ENCODE data around the gene AGAP1.
A peak's percentile ranks its signal among the peaks of the same experiment; 100 is the strongest.

The AGAP1 gene

DNA sequence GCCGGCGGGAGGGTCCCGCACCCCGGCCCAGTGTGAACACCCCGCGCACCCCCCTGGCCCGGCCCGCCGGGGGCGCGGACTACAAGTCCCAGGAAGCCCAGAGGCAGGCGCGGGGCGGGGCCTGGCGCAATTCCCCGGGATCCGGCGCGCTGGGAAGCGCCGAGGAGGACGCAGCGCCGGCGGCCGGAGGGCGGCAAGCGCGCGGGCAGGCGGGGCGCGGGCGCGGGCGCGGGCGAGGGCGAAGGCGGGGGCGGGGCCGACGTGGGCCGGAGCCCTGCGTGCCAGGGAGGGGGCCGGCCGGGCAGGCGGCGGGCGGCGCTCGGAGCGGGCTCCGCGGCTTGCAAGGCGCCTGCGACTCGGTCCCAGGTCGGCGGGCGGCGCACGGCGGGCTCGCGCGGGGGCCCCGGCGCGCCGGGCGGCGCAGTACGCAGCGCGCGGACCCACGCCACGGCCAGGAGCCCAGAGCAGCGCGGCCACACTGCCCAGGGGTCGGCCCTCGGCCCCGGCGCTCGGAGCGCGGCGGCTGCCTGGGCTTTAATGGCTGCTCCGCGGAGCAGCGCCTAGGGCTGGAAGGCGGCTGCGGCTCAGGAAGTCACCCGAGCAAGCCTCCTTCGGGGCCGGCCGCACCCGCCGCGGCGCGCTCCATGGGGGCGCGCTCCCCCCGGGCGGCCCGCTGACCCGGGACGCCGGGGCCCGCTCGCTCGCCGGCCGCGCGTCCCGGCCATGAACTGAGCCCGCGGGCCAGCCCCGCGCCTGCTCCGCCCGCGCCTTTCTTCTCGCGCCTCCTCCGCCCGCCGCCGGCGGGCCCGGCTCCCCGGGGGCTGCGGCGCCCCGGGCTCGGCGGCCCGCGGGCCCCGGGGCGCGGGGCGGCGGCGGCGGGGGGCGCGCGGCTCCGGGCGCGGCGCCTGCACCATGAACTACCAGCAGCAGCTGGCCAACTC is at the start of gene AGAP1:
Gene AGAP1 (plus strand): TSS at position 269 of the 941 bp plus-strand sequence.
- H3K4me1 ChIP-seq (ENCODE audit: control insufficient read depth in 2 of 2, insufficient read depth in 2 of 2, low read length in 2 of 2), result peaks cover 21 to 29% of the 10 kb centered on the region in 2 donors
- H3K36me3 ChIP-seq (ENCODE audit: control insufficient read depth in 2 of 2, insufficient read depth in 2 of 2, low read length in 2 of 2), result no peaks in the 10 kb centered on the region
- H3K4me3 ChIP-seq (ENCODE audit: low read length in 2 of 2), result peak within 1 kb of the TSS; percentile 80 to 82
- peak within 1 kb of the TSS; percentile 63 to 77 for H3K9ac ChIP-seq (ENCODE audit: low read depth in 1 of 2, low read length in 2 of 2)
- H3K9me3 ChIP-seq (ENCODE audit: control insufficient read depth in 2 of 2, low read length in 2 of 2), result no peaks in the 10 kb centered on the region
- H3K27ac ChIP-seq (ENCODE audit: low read depth in 2 of 2, low read length in 2 of 2), result peak within 1 kb of the TSS; percentile 56 to 61
- no peaks in the 10 kb centered on the region for H3K27me3 ChIP-seq (ENCODE audit: control insufficient read depth in 2 of 2, insufficient read depth in 2 of 2, low read length in 2 of 2)

DNA sequence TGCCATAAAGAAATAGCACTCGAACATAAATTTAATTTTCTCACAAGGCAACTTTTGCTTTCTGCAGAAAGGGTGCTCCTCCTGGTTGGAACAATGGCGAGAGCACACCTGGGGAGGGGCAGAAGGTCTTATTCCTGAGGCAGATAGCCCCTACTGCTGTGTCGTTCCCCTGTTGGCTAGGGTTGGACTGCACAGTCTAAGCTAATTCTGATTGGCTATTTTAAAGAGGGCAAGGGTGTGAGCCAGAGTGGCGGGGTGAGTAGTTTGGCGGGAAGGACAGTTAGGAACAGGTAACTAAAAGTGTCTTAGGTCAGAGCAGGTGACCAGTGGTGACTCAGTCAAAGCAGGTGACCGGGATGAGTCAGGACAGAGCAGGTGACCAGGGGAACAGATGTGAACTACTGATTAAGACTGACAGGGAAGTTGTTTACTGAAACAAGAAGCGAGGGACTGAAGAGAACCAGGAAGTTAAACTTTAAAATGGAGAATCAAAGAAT is 49.7 kb upstream of the AGAP1 start:
- H3K9me3 ChIP-seq (ENCODE audit: control insufficient read depth in 2 of 2, low read length in 2 of 2), result no peaks in the 10 kb centered on the region
- H3K4me1 ChIP-seq (ENCODE audit: control insufficient read depth in 2 of 2, insufficient read depth in 2 of 2, low read length in 2 of 2), result no peaks in the 10 kb centered on the region
- no peak overlapping the region for H3K9ac ChIP-seq (ENCODE audit: low read depth in 1 of 2, low read length in 2 of 2)
- H3K36me3 ChIP-seq (ENCODE audit: control insufficient read depth in 2 of 2, insufficient read depth in 2 of 2, low read length in 2 of 2), result no peaks in the 10 kb centered on the region
- H3K4me3 ChIP-seq (ENCODE audit: low read length in 2 of 2), result no peak overlapping the region
- peaks cover 0 to 3% of the 10 kb centered on the region in 2 donors for H3K27me3 ChIP-seq (ENCODE audit: control insufficient read depth in 2 of 2, insufficient read depth in 2 of 2, low read length in 2 of 2)
- no peak overlapping the region for H3K27ac ChIP-seq (ENCODE audit: low read depth in 2 of 2, low read length in 2 of 2)

DNA sequence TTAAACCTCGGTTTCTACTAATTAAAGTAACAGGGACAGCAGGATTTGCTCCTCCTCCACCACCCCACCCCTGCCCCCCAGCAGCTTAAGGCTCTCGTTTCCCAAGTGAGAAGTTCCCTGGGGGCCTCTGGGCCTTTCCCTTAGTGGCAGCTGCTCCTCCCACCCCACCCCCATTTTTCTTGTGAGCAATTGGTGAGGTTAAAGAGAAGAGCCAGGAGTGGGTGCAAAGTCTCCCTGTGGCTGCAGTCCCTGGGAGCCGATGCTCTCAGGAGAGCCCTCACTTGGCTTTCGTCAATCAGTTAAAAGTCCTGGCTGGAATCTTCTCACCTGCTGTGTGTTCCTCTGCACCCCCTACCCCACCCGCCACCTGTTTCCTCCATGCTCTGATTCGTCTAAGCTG is 48.7 kb upstream of the AGAP1 start:
- Histone ChIP-seq H3K4me3 (ENCODE audit: low read length in 2 of 2) (no peak overlapping the region), H3K27ac (ENCODE audit: low read depth in 2 of 2, low read length in 2 of 2) (no peak overlapping the region), H3K9ac (ENCODE audit: low read depth in 1 of 2, low read length in 2 of 2) (no peak overlapping the region), H3K9me3 (ENCODE audit: control insufficient read depth in 2 of 2, low read length in 2 of 2) (no peaks in the 10 kb centered on the region), H3K4me1 (ENCODE audit: control insufficient read depth in 2 of 2, insufficient read depth in 2 of 2, low read length in 2 of 2) (no peaks in the 10 kb centered on the region), H3K36me3 (ENCODE audit: control insufficient read depth in 2 of 2, insufficient read depth in 2 of 2, low read length in 2 of 2) (no peaks in the 10 kb centered on the region), H3K27me3 (ENCODE audit: control insufficient read depth in 2 of 2, insufficient read depth in 2 of 2, low read length in 2 of 2) (peaks cover 0 to 3% of the 10 kb centered on the region in 2 donors)

DNA sequence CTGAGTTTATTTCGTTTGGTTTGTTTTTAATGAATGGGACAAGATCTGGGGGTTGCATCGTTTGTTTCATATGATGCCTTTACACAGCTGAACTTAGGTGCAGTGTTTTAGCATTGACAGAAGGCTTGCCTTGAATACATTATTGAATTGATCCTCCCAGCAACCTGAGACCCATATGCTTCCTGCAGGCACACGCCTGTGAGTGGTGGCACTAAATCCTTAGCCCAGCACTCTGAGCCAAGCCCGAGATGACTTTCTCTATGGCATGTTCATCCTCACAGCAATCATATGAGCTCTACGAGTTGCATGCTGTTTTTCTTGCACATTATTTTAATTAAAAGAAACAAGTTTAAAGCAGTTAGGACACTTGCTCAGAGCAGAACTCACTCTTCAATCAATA is 47.8 kb upstream of the AGAP1 start:
- Histone ChIP-seq H3K27me3 (ENCODE audit: control insufficient read depth in 2 of 2, insufficient read depth in 2 of 2, low read length in 2 of 2) (no peaks in the 10 kb centered on the region), H3K4me3 (ENCODE audit: low read length in 2 of 2) (no peak overlapping the region), H3K9me3 (ENCODE audit: control insufficient read depth in 2 of 2, low read length in 2 of 2) (no peaks in the 10 kb centered on the region)

DNA sequence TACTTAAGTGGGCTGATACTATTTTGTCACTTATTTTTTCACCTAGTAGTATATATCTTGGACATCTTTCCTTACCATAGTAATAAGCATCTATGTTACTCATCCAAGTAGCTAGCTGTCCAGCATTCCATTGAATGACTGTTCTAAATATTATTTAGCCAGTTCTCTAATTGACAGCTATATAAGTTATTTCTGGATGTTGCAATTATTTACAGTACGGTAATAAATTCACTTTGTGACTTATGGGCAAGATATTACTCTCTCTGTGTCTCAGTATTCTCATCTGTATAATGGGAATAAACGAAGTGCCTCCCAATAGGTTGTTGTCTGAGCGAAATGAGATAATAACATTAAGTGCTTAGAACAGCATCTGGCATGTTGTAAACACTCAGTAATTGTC is 46.6 kb upstream of the AGAP1 start:
- Histone ChIP-seq H3K4me1 (ENCODE audit: control insufficient read depth in 2 of 2, insufficient read depth in 2 of 2, low read length in 2 of 2) (no peaks in the 10 kb centered on the region), H3K36me3 (ENCODE audit: control insufficient read depth in 2 of 2, insufficient read depth in 2 of 2, low read length in 2 of 2) (no peaks in the 10 kb centered on the region), H3K27me3 (ENCODE audit: control insufficient read depth in 2 of 2, insufficient read depth in 2 of 2, low read length in 2 of 2) (no peaks in the 10 kb centered on the region), H3K9me3 (ENCODE audit: control insufficient read depth in 2 of 2, low read length in 2 of 2) (no peaks in the 10 kb centered on the region), H3K27ac (ENCODE audit: low read depth in 2 of 2, low read length in 2 of 2) (no peak overlapping the region), H3K9ac (ENCODE audit: low read depth in 1 of 2, low read length in 2 of 2) (no peak overlapping the region), H3K4me3 (ENCODE audit: low read length in 2 of 2) (no peak overlapping the region)

More for the DNA sequence above, 47.8 kb upstream of the AGAP1 start:
- no peaks in the 10 kb centered on the region for H3K36me3 ChIP-seq (ENCODE audit: control insufficient read depth in 2 of 2, insufficient read depth in 2 of 2, low read length in 2 of 2)
- H3K27ac ChIP-seq (ENCODE audit: low read depth in 2 of 2, low read length in 2 of 2), result no peak overlapping the region
- no peaks in the 10 kb centered on the region for H3K4me1 ChIP-seq (ENCODE audit: control insufficient read depth in 2 of 2, insufficient read depth in 2 of 2, low read length in 2 of 2)
- no peak overlapping the region for H3K9ac ChIP-seq (ENCODE audit: low read depth in 1 of 2, low read length in 2 of 2)

DNA sequence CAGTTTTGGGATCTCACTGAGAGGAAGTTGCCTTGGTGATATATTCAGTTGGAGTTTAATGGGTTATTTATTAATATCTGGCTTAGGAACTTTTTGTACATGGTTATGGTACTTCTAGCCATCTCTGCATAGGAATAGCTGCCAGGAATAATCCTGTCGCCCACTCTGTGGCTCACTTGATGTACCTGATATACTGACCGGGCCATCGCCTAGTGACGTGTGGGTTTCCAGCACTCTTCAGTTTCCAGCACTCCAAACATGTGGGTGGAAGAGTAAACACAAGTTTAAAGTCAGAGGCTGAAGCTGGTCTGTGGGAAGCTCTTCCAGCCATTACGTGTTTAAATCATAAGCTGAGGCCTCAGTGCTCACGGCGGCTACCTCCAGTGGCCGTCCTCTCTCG is 44.3 kb upstream of the AGAP1 start:
- no peak overlapping the region for H3K9ac ChIP-seq (ENCODE audit: low read depth in 1 of 2, low read length in 2 of 2)
- no peak overlapping the region for H3K4me3 ChIP-seq (ENCODE audit: low read length in 2 of 2)
- H3K27ac ChIP-seq (ENCODE audit: low read depth in 2 of 2, low read length in 2 of 2), result no peak overlapping the region
- H3K36me3 ChIP-seq (ENCODE audit: control insufficient read depth in 2 of 2, insufficient read depth in 2 of 2, low read length in 2 of 2), result no peaks in the 10 kb centered on the region
- no peaks in the 10 kb centered on the region for H3K9me3 ChIP-seq (ENCODE audit: control insufficient read depth in 2 of 2, low read length in 2 of 2)
- H3K27me3 ChIP-seq (ENCODE audit: control insufficient read depth in 2 of 2, insufficient read depth in 2 of 2, low read length in 2 of 2), result no peaks in the 10 kb centered on the region
- H3K4me1 ChIP-seq (ENCODE audit: control insufficient read depth in 2 of 2, insufficient read depth in 2 of 2, low read length in 2 of 2), result no peaks in the 10 kb centered on the region

- H3K9ac ChIP-seq (ENCODE audit: low read depth in 1 of 2, low read length in 2 of 2), result no peak overlapping the region
- H3K9me3 ChIP-seq (ENCODE audit: control insufficient read depth in 2 of 2, low read length in 2 of 2), result no peaks in the 10 kb centered on the region
- H3K4me3 ChIP-seq (ENCODE audit: low read length in 2 of 2), result no peak overlapping the region
- H3K27ac ChIP-seq (ENCODE audit: low read depth in 2 of 2, low read length in 2 of 2), result no peak overlapping the region
- no peaks in the 10 kb centered on the region for H3K4me1 ChIP-seq (ENCODE audit: control insufficient read depth in 2 of 2, insufficient read depth in 2 of 2, low read length in 2 of 2)
- H3K27me3 ChIP-seq (ENCODE audit: control insufficient read depth in 2 of 2, insufficient read depth in 2 of 2, low read length in 2 of 2), result no peaks in the 10 kb centered on the region
- no peaks in the 10 kb centered on the region for H3K36me3 ChIP-seq (ENCODE audit: control insufficient read depth in 2 of 2, insufficient read depth in 2 of 2, low read length in 2 of 2)
Measured at GRCh38 chr2:235453605-235454151, 40.2 kb upstream of the AGAP1 start.

GRCh38 chr2:235458839-235459273 is 35.0 kb upstream of the AGAP1 start:
- no peak overlapping the region for H3K9ac ChIP-seq (ENCODE audit: low read depth in 1 of 2, low read length in 2 of 2)
- no peak overlapping the region for H3K27ac ChIP-seq (ENCODE audit: low read depth in 2 of 2, low read length in 2 of 2)
- H3K9me3 ChIP-seq (ENCODE audit: control insufficient read depth in 2 of 2, low read length in 2 of 2), result no peaks in the 10 kb centered on the region
- no peaks in the 10 kb centered on the region for H3K36me3 ChIP-seq (ENCODE audit: control insufficient read depth in 2 of 2, insufficient read depth in 2 of 2, low read length in 2 of 2)
- no peaks in the 10 kb centered on the region for H3K4me1 ChIP-seq (ENCODE audit: control insufficient read depth in 2 of 2, insufficient read depth in 2 of 2, low read length in 2 of 2)
- no peak overlapping the region for H3K4me3 ChIP-seq (ENCODE audit: low read length in 2 of 2)
- H3K27me3 ChIP-seq (ENCODE audit: control insufficient read depth in 2 of 2, insufficient read depth in 2 of 2, low read length in 2 of 2), result no peaks in the 10 kb centered on the region

DNA sequence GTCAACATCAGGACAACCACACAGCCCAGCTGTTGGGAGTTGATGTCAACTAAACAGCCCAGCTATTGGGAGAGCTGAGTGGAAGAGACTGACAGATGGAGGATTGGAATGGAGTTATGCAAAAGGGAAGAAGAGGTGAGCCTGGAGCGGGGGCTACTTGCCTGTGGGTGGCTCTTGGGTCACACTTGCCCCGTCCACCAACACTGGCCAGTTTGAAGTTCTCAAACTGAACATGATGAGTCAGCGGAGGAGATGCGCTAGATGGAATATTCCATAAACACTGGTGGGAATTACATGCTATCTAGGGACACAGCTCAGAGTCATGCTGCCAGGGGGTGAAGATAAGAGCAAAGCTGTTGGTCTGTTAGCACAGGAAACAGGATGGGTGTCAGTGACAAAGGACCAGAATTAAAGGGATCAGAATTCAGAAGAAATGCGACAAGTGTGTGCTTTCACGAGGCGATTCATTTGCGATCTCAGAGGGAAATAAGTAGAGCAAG is 33.2 kb upstream of the AGAP1 start:
- H3K27ac ChIP-seq (ENCODE audit: low read depth in 2 of 2, low read length in 2 of 2), result no peak overlapping the region
- no peaks in the 10 kb centered on the region for H3K36me3 ChIP-seq (ENCODE audit: control insufficient read depth in 2 of 2, insufficient read depth in 2 of 2, low read length in 2 of 2)
- H3K4me1 ChIP-seq (ENCODE audit: control insufficient read depth in 2 of 2, insufficient read depth in 2 of 2, low read length in 2 of 2), result no peaks in the 10 kb centered on the region
- no peaks in the 10 kb centered on the region for H3K9me3 ChIP-seq (ENCODE audit: control insufficient read depth in 2 of 2, low read length in 2 of 2)
- no peaks in the 10 kb centered on the region for H3K27me3 ChIP-seq (ENCODE audit: control insufficient read depth in 2 of 2, insufficient read depth in 2 of 2, low read length in 2 of 2)
- H3K4me3 ChIP-seq (ENCODE audit: low read length in 2 of 2), result no peak overlapping the region
- H3K9ac ChIP-seq (ENCODE audit: low read depth in 1 of 2, low read length in 2 of 2), result no peak overlapping the region

- Histone ChIP-seq H3K27ac (ENCODE audit: low read depth in 2 of 2, low read length in 2 of 2) (no peak overlapping the region), H3K4me1 (ENCODE audit: control insufficient read depth in 2 of 2, insufficient read depth in 2 of 2, low read length in 2 of 2) (no peaks in the 10 kb centered on the region), H3K4me3 (ENCODE audit: low read length in 2 of 2) (no peak overlapping the region), H3K36me3 (ENCODE audit: control insufficient read depth in 2 of 2, insufficient read depth in 2 of 2, low read length in 2 of 2) (no peaks in the 10 kb centered on the region), H3K27me3 (ENCODE audit: control insufficient read depth in 2 of 2, insufficient read depth in 2 of 2, low read length in 2 of 2) (no peaks in the 10 kb centered on the region), H3K9ac (ENCODE audit: low read depth in 1 of 2, low read length in 2 of 2) (no peak overlapping the region), H3K9me3 (ENCODE audit: control insufficient read depth in 2 of 2, low read length in 2 of 2) (no peaks in the 10 kb centered on the region)
Measured at GRCh38 chr2:235461763-235462414, 32.0 kb upstream of the AGAP1 start.

Data from mucosa of rectum (tissue), 2 donors.